ENCODE data around the gene KAZN.

Gene KAZN

GRCh38 chr1:14989931-14990728 is 391.6 kb downstream of the KAZN start:
- Histone ChIP-seq H3K9me3 (ENCODE audit: control insufficient read depth, low read depth, low read length) (no peaks in the 10 kb centered on the region), H3K9ac (ENCODE audit: low read length) (no peak overlapping the region), H3K4me3 (ENCODE audit: low read length) (no peak overlapping the region), H3K4me1 (ENCODE audit: control insufficient read depth, low read depth, low read length) (no peaks in the 10 kb centered on the region), H3K27me3 (ENCODE audit: control insufficient read depth, insufficient read depth, low read length) (no peaks in the 10 kb centered on the region), H3K36me3 (ENCODE audit: control insufficient read depth, low read depth, low read length) (no peaks in the 10 kb centered on the region), H3K27ac (ENCODE audit: low read length) (no peak overlapping the region)

DNA sequence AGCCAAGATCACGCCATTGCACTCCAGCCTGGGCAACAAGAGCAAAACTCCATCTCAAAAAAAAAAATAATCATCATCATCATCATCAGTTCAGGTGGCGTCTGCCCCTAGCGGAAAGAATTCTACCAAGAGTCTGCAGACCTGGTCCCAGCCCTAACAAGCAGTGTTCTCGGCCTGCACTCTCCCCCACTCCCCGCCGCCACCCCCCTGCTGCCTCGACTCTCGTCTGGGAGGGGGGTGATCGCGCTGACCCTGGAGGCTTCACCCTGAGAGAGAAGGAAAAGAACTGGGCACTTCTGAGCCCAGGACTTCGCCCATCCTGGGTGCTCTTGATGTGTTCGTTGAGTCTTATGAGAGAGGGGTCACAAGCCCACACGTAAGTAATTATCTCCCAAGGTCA is 394.9 kb downstream of the KAZN start:
- no peak overlapping the region for H3K4me3 ChIP-seq (ENCODE audit: low read length)
- peaks cover 3% of the 10 kb centered on the region for H3K4me1 ChIP-seq (ENCODE audit: control insufficient read depth, low read depth, low read length)
- no peak overlapping the region for H3K9ac ChIP-seq (ENCODE audit: low read length)
- no peaks in the 10 kb centered on the region for H3K36me3 ChIP-seq (ENCODE audit: control insufficient read depth, low read depth, low read length)
- H3K27ac ChIP-seq (ENCODE audit: low read length), result no peak overlapping the region
- no peaks in the 10 kb centered on the region for H3K27me3 ChIP-seq (ENCODE audit: control insufficient read depth, insufficient read depth, low read length)
- no peaks in the 10 kb centered on the region for H3K9me3 ChIP-seq (ENCODE audit: control insufficient read depth, low read depth, low read length)

- Histone ChIP-seq H3K4me1 (ENCODE audit: control insufficient read depth, low read depth, low read length) (peaks cover 3% of the 10 kb centered on the region), H3K9me3 (ENCODE audit: control insufficient read depth, low read depth, low read length) (no peaks in the 10 kb centered on the region), H3K27ac (ENCODE audit: low read length) (no peak overlapping the region)
Observed at GRCh38 chr1:14994148-14994547, 395.7 kb downstream of the KAZN start.

GRCh38 chr1:14994841-14995437 is 396.5 kb downstream of the KAZN start:
- H3K27me3 ChIP-seq (ENCODE audit: control insufficient read depth, insufficient read depth, low read length), result no peaks in the 10 kb centered on the region
- no peaks in the 10 kb centered on the region for H3K9me3 ChIP-seq (ENCODE audit: control insufficient read depth, low read depth, low read length)
- H3K4me1 ChIP-seq (ENCODE audit: control insufficient read depth, low read depth, low read length), result peaks cover 3% of the 10 kb centered on the region
- H3K27ac ChIP-seq (ENCODE audit: low read length), result no peak overlapping the region
- no peak overlapping the region for H3K4me3 ChIP-seq (ENCODE audit: low read length)
- no peak overlapping the region for H3K9ac ChIP-seq (ENCODE audit: low read length)
- H3K36me3 ChIP-seq (ENCODE audit: control insufficient read depth, low read depth, low read length), result no peaks in the 10 kb centered on the region

More at GRCh38 chr1:14994148-14994547, 395.7 kb downstream of the KAZN start:
- Histone ChIP-seq H3K4me3 (ENCODE audit: low read length) (no peak overlapping the region), H3K9ac (ENCODE audit: low read length) (no peak overlapping the region), H3K36me3 (ENCODE audit: control insufficient read depth, low read depth, low read length) (no peaks in the 10 kb centered on the region), H3K27me3 (ENCODE audit: control insufficient read depth, insufficient read depth, low read length) (no peaks in the 10 kb centered on the region)

- peaks cover 3% of the 10 kb centered on the region for H3K4me1 ChIP-seq (ENCODE audit: control insufficient read depth, low read depth, low read length)
- H3K27me3 ChIP-seq (ENCODE audit: control insufficient read depth, insufficient read depth, low read length), result no peaks in the 10 kb centered on the region
- no peaks in the 10 kb centered on the region for H3K9me3 ChIP-seq (ENCODE audit: control insufficient read depth, low read depth, low read length)
- no peak overlapping the region for H3K27ac ChIP-seq (ENCODE audit: low read length)
- H3K4me3 ChIP-seq (ENCODE audit: low read length), result no peak overlapping the region
- H3K36me3 ChIP-seq (ENCODE audit: control insufficient read depth, low read depth, low read length), result no peaks in the 10 kb centered on the region
- H3K9ac ChIP-seq (ENCODE audit: low read length), result no peak overlapping the region
Observed at GRCh38 chr1:14996133-14997050, 397.9 kb downstream of the KAZN start.

DNA sequence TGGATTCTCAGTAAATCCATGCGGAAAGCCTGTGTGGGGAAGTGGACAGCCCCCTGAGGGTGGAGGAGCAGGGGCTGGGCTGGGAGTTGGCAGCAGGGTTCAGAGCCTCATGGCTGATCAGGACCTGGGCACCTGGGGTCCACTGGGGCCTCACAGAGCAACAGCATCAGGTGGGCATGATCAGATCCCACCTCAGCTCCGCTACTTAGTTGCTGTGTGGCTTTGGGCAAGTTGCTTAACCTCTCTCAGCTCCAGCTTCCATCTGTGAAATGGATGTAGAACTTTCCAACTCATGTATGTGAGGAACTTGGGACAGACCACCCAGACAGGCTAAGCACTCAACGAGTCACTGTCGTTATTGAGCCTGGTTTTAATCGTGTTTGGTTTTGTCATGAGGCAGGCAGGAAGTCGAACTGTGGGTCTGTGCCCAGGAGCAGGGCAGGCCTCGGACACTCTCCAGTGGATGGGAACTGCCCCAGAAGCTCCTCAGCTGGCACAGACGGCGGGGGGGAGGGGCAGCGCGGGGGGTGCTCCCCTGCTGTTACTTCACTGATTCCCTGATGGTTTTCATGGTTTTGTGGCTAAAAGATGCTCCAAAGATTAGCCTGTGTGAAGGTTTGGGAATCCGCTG is 399.3 kb downstream of the KAZN start:
- H3K4me3 ChIP-seq (ENCODE audit: low read length), result no peak overlapping the region
- H3K9ac ChIP-seq (ENCODE audit: low read length), result no peak overlapping the region
- H3K4me1 ChIP-seq (ENCODE audit: control insufficient read depth, low read depth, low read length), result peaks cover 3% of the 10 kb centered on the region
- H3K9me3 ChIP-seq (ENCODE audit: control insufficient read depth, low read depth, low read length), result no peaks in the 10 kb centered on the region
- no peaks in the 10 kb centered on the region for H3K36me3 ChIP-seq (ENCODE audit: control insufficient read depth, low read depth, low read length)
- H3K27ac ChIP-seq (ENCODE audit: low read length), result no peak overlapping the region
- no peaks in the 10 kb centered on the region for H3K27me3 ChIP-seq (ENCODE audit: control insufficient read depth, insufficient read depth, low read length)

GRCh38 chr1:14999441-14999840 is 401.0 kb downstream of the KAZN start:
- Histone ChIP-seq H3K36me3 (ENCODE audit: control insufficient read depth, low read depth, low read length) (no peaks in the 10 kb centered on the region), H3K27me3 (ENCODE audit: control insufficient read depth, insufficient read depth, low read length) (no peaks in the 10 kb centered on the region), H3K27ac (ENCODE audit: low read length) (no peak overlapping the region), H3K4me3 (ENCODE audit: low read length) (no peak overlapping the region), H3K9me3 (ENCODE audit: control insufficient read depth, low read depth, low read length) (no peaks in the 10 kb centered on the region), H3K4me1 (ENCODE audit: control insufficient read depth, low read depth, low read length) (peaks cover 3% of the 10 kb centered on the region), H3K9ac (ENCODE audit: low read length) (no peak overlapping the region)

- Histone ChIP-seq H3K4me1 (ENCODE audit: control insufficient read depth, low read depth, low read length) (peaks cover 3% of the 10 kb centered on the region), H3K27ac (ENCODE audit: low read length) (no peak overlapping the region), H3K4me3 (ENCODE audit: low read length) (no peak overlapping the region), H3K36me3 (ENCODE audit: control insufficient read depth, low read depth, low read length) (no peaks in the 10 kb centered on the region), H3K9ac (ENCODE audit: low read length) (no peak overlapping the region), H3K27me3 (ENCODE audit: control insufficient read depth, insufficient read depth, low read length) (no peaks in the 10 kb centered on the region), H3K9me3 (ENCODE audit: control insufficient read depth, low read depth, low read length) (no peaks in the 10 kb centered on the region)
Observed at GRCh38 chr1:15000030-15000429, 401.5 kb downstream of the KAZN start.

- H3K36me3 ChIP-seq (ENCODE audit: control insufficient read depth, low read depth, low read length), result no peaks in the 10 kb centered on the region
- peaks cover 3% of the 10 kb centered on the region for H3K4me1 ChIP-seq (ENCODE audit: control insufficient read depth, low read depth, low read length)
- no peak overlapping the region for H3K4me3 ChIP-seq (ENCODE audit: low read length)
- no peak overlapping the region for H3K9ac ChIP-seq (ENCODE audit: low read length)
- no peaks in the 10 kb centered on the region for H3K27me3 ChIP-seq (ENCODE audit: control insufficient read depth, insufficient read depth, low read length)
- H3K9me3 ChIP-seq (ENCODE audit: control insufficient read depth, low read depth, low read length), result no peaks in the 10 kb centered on the region
- no peak overlapping the region for H3K27ac ChIP-seq (ENCODE audit: low read length)
Observed at GRCh38 chr1:15000671-15001070, 402.2 kb downstream of the KAZN start.

DNA sequence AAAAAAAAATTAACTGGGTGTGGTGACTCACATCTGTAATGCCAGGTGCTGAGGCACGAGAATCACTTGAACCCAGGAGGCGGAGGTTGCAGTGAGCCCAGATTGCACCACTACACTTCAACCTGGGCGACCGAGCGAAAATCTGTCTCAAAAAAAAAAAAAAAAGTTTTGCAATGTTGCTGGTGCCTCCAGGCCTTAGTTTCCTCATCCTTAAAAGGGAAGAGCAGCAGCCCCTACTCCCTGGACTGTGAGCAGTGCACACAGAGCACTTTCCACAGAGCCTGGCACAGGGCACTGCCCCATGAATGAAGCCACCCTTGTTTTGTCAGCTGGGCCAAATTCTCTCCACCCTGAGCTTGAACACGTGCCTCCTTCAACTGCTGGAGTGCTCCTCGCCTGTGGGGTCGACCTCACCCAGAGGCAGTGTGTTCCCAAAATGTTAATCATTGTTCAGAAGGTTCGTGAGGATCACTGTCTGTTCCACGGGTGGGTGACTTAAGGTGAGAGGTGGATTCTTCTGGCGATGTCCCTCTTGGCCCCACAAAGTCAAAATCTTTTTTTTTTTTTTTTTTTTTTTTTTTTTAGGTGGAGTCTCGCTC is 402.9 kb downstream of the KAZN start:
- Histone ChIP-seq H3K9me3 (ENCODE audit: control insufficient read depth, low read depth, low read length) (no peaks in the 10 kb centered on the region), H3K4me1 (ENCODE audit: control insufficient read depth, low read depth, low read length) (no peaks in the 10 kb centered on the region), H3K36me3 (ENCODE audit: control insufficient read depth, low read depth, low read length) (no peaks in the 10 kb centered on the region), H3K27me3 (ENCODE audit: control insufficient read depth, insufficient read depth, low read length) (no peaks in the 10 kb centered on the region), H3K9ac (ENCODE audit: low read length) (no peak overlapping the region), H3K4me3 (ENCODE audit: low read length) (no peak overlapping the region), H3K27ac (ENCODE audit: low read length) (no peak overlapping the region)

DNA sequence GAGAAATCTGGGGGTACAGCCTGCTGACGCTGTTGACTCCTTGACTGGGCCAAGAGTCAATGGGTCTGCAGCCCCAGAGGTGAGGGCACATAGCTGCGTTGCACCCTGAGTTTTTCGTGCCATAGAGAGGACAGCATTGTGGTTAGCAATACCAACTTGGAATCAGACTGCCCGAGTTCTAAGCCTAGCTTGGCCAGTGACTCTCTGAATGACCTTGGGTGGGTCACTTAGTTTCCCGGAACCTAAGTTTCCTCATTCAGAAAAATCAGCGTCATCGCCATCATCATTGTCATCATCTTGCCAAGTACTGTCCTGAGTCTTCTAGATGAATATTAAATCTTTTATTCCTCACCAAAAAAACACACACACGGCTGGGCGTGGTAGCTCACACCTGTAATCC is 403.8 kb downstream of the KAZN start:
- no peak overlapping the region for H3K4me3 ChIP-seq (ENCODE audit: low read length)
- no peaks in the 10 kb centered on the region for H3K36me3 ChIP-seq (ENCODE audit: control insufficient read depth, low read depth, low read length)
- H3K27me3 ChIP-seq (ENCODE audit: control insufficient read depth, insufficient read depth, low read length), result no peaks in the 10 kb centered on the region
- no peak overlapping the region for H3K27ac ChIP-seq (ENCODE audit: low read length)
- H3K9ac ChIP-seq (ENCODE audit: low read length), result no peak overlapping the region
- H3K9me3 ChIP-seq (ENCODE audit: control insufficient read depth, low read depth, low read length), result no peaks in the 10 kb centered on the region
- no peaks in the 10 kb centered on the region for H3K4me1 ChIP-seq (ENCODE audit: control insufficient read depth, low read depth, low read length)

All from iPS-18a (cell line).